Natural killer cell (primary cell): ENCODE results near the gene STH. TPM values are rescaled to one million over a fixed set of nuclear protein-coding genes. Genes with fewer than 3 reads are reported as not detected.

ENCODE experiments used
- ATAC-seq, 3 donors: fragments of 150-1000 bp in 2 of 3; fragments of 200-7000 bp in 1 of 3; cut with Tn5 transposase; 1 replicate in 1 of 3; 2 replicates in 2 of 3; pipeline ENCODE4 v1.10.0; 2021; ENCODE audit warnings: mild to moderate bottlenecking in 2 of 3, moderate library complexity in 2 of 3
- DNase-seq, 2 donors: peaks; one replicate each; pipeline versions ENCODE4 v3.0.0 to v3.0.0-alpha.2; 2013 to 2021; ENCODE audit warnings: mixed read lengths in 1 of 2
- H3K27ac ChIP-seq: one replicate; pipeline ENCODE4 v1.5.1; 2013; ENCODE audit warnings: mild to moderate bottlenecking, low read length
- H3K27me3 ChIP-seq: one replicate; pipeline ENCODE4 v1.6.1; 2013; ENCODE audit warnings: low read length; ENCODE audit not compliant: control insufficient read depth, insufficient read depth
- H3K36me3 ChIP-seq: one replicate; pipeline ENCODE4 v1.6.1; 2013; ENCODE audit warnings: low read length; ENCODE audit not compliant: control insufficient read depth, insufficient read depth
- H3K4me1 ChIP-seq: one replicate; pipeline ENCODE4 v1.6.1; 2013; ENCODE audit warnings: low read length; ENCODE audit not compliant: control insufficient read depth, insufficient read depth
- H3K4me3 ChIP-seq: one replicate; pipeline ENCODE4 v1.5.1; 2013; ENCODE audit warnings: low read length
- H3K9me3 ChIP-seq: one replicate; pipeline ENCODE4 v1.6.1; 2013; ENCODE audit warnings: low read length; ENCODE audit not compliant: control insufficient read depth, insufficient read depth
- H3K27ac Mint-ChIP-seq, 2 donors: one replicate each; pipeline ENCODE4 v1.8.0; 2022; ENCODE audit warnings: mild to moderate bottlenecking in 2 of 2, mixed read lengths in 2 of 2, moderate library complexity in 1 of 2
- H3K27me3 Mint-ChIP-seq, 2 donors: one replicate each; pipeline ENCODE4 v1.8.0; 2022; ENCODE audit warnings: low read depth in 2 of 2, mixed read lengths in 2 of 2
- H3K36me3 Mint-ChIP-seq: one replicate; pipeline ENCODE4 v1.8.0; 2022; ENCODE audit warnings: mixed read lengths
- H3K4me1 Mint-ChIP-seq, 2 donors: one replicate each; pipeline ENCODE4 v1.8.0; 2022; ENCODE audit warnings: mixed read lengths in 2 of 2
- H3K4me3 Mint-ChIP-seq: one replicate; pipeline ENCODE4 v1.8.0; 2022; ENCODE audit warnings: mild to moderate bottlenecking, moderate library complexity, mixed read lengths
- H3K9me3 Mint-ChIP-seq, 2 donors: one replicate each; pipeline ENCODE4 v1.8.0; 2022; ENCODE audit warnings: mixed read lengths in 2 of 2
- WGBS: methylation state at CpG from one replicate; pipeline ENCODE4 v1.1.7; 2013; ENCODE audit warnings: missing lambda C conversion rate; ENCODE audit not compliant: insufficient coverage; 5-methylcytosine and 5-hydroxymethylcytosine counted together
- intact Hi-C: fragments of 100-400 bp; cut with micrococcal nuclease; formaldehyde crosslinking; loops from one replicate; pipeline ENCODE4 v1.14.2; 2022
- total RNA-seq, 4 donors: library from RNA; stranded (reverse); fragments of 120-200 nt in 1 of 4; gene quantifications; one replicate each; pipeline versions ENCODE4 v1.2.3 to v1.2.4, GENCODE V29; 2013 to 2022
- TF ChIP-seq, protein P1 (sequence below): fragments of 200-600 bp; IDR thresholded peaks from one replicate; pipeline ENCODE4 v1.8.0; 2022; ENCODE audit warnings: antibody characterized with exemption

Gene STH
- total RNA-seq, 3 donors from 2014 or later (not counting 1 experiment from before 2014, with no cell fraction given), result not detected

DNA sequence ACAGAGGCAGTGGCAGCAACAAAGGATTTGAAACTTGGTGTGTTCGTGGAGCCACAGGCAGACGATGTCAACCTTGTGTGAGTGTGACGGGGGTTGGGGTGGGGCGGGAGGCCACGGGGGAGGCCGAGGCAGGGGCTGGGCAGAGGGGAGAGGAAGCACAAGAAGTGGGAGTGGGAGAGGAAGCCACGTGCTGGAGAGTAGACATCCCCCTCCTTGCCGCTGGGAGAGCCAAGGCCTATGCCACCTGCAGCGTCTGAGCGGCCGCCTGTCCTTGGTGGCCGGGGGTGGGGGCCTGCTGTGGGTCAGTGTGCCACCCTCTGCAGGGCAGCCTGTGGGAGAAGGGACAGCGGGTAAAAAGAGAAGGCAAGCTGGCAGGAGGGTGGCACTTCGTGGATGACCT is 25.5 kb downstream of the STH start:
- Histone ChIP-seq H3K4me1 (peaks cover 56% of the 10 kb centered on the region), H3K36me3 (peaks cover 6% of the 10 kb centered on the region), H3K9me3 (no peaks in the 10 kb centered on the region), H3K4me3 (no peak overlapping the region), H3K27ac (no peak overlapping the region), H3K27me3 (no peaks in the 10 kb centered on the region)
- intact Hi-C loops, result no loop called here
- WGBS, result 82% methylated on average over 14 of the region's 14 CpGs
- Mint-ChIP-seq H3K27ac (peak overlapping the region; percentile 83 to 90), H3K36me3 (no peaks in the 10 kb centered on the region), H3K4me3 (no peak overlapping the region), H3K27me3 (no peaks in the 10 kb centered on the region), H3K9me3 (no peaks in the 10 kb centered on the region), H3K4me1 (peaks cover 51 to 62% of the 10 kb centered on the region in 2 donors)
- DNase-seq (no peak), ATAC-seq (no peak)
- TF ChIP-seq, protein P1, sequence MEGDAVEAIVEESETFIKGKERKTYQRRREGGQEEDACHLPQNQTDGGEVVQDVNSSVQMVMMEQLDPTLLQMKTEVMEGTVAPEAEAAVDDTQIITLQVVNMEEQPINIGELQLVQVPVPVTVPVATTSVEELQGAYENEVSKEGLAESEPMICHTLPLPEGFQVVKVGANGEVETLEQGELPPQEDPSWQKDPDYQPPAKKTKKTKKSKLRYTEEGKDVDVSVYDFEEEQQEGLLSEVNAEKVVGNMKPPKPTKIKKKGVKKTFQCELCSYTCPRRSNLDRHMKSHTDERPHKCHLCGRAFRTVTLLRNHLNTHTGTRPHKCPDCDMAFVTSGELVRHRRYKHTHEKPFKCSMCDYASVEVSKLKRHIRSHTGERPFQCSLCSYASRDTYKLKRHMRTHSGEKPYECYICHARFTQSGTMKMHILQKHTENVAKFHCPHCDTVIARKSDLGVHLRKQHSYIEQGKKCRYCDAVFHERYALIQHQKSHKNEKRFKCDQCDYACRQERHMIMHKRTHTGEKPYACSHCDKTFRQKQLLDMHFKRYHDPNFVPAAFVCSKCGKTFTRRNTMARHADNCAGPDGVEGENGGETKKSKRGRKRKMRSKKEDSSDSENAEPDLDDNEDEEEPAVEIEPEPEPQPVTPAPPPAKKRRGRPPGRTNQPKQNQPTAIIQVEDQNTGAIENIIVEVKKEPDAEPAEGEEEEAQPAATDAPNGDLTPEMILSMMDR, result no peak

DNA sequence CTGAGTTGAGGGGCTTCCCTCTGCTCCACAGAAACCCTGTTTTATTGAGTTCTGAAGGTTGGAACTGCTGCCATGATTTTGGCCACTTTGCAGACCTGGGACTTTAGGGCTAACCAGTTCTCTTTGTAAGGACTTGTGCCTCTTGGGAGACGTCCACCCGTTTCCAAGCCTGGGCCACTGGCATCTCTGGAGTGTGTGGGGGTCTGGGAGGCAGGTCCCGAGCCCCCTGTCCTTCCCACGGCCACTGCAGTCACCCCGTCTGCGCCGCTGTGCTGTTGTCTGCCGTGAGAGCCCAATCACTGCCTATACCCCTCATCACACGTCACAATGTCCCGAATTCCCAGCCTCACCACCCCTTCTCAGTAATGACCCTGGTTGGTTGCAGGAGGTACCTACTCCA is 26.0 kb downstream of the STH start:
- H3K36me3 ChIP-seq, result peaks cover 6% of the 10 kb centered on the region
- H3K9me3 ChIP-seq, result no peaks in the 10 kb centered on the region
- H3K27me3 Mint-ChIP-seq, result no peaks in the 10 kb centered on the region
- TF ChIP-seq, protein P1, result no peak
- peaks cover 51 to 61% of the 10 kb centered on the region in 2 donors for H3K4me1 Mint-ChIP-seq
- H3K27ac ChIP-seq, result peak overlapping the region; percentile 19
- DNase-seq (no peak), ATAC-seq (no peak)
- no peak overlapping the region for H3K4me3 ChIP-seq
- intact Hi-C loops, result no loop called here
- H3K4me3 Mint-ChIP-seq, result no peak overlapping the region
- H3K4me1 ChIP-seq, result peaks cover 52% of the 10 kb centered on the region
- H3K36me3 Mint-ChIP-seq, result peaks cover 1% of the 10 kb centered on the region
- peak overlapping the region; percentile 83 to 90 for H3K27ac Mint-ChIP-seq
- H3K27me3 ChIP-seq, result no peaks in the 10 kb centered on the region
- 97% methylated on average over 10 of the region's 10 CpGs for WGBS
- no peaks in the 10 kb centered on the region for H3K9me3 Mint-ChIP-seq

DNA sequence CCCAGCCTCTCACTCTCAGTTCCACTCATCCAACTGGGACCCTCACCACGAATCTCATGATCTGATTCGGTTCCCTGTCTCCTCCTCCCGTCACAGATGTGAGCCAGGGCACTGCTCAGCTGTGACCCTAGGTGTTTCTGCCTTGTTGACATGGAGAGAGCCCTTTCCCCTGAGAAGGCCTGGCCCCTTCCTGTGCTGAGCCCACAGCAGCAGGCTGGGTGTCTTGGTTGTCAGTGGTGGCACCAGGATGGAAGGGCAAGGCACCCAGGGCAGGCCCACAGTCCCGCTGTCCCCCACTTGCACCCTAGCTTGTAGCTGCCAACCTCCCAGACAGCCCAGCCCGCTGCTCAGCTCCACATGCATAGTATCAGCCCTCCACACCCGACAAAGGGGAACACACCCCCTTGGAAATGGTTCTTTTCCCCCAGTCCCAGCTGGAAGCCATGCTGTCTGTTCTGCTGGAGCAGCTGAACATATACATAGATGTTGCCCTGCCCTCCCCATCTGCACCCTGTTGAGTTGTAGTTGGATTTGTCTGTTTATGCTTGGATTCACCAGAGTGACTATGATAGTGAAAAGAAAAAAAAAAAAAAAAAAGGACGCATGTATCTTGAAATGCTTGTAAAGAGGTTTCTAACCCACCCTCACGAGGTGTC is 26.6 kb downstream of the STH start:
- no peak for ATAC-seq
- Mint-ChIP-seq H3K27ac (peak overlapping the region; percentile 83 to 90), H3K4me1 (peaks cover 51 to 61% of the 10 kb centered on the region in 2 donors), H3K36me3 (peaks cover 7% of the 10 kb centered on the region), H3K9me3 (no peaks in the 10 kb centered on the region), H3K4me3 (no peak overlapping the region), H3K27me3 (no peaks in the 10 kb centered on the region)
- Histone ChIP-seq H3K27me3 (no peaks in the 10 kb centered on the region), H3K36me3 (peaks cover 12% of the 10 kb centered on the region), H3K27ac (peak overlapping the region; percentile 19), H3K9me3 (no peaks in the 10 kb centered on the region), H3K4me3 (no peak overlapping the region), H3K4me1 (peaks cover 46% of the 10 kb centered on the region)
- TF ChIP-seq, protein P1, result no peak
- DNase-seq, result no peak
- 84% methylated on average over 7 of the region's 8 CpGs for WGBS
- intact Hi-C loops, result no loop called here
